Measurements from ENCODE around the gene PAMR1. TPM values are rescaled to one million over a fixed set of nuclear protein-coding genes. Genes with fewer than 3 reads are reported as not detected.

PAMR1 gene
- total and polyA plus RNA-seq, 10 of the 15 experiments (the other 5 are each of a cell fraction or from before 2014, with no cell fraction given): 0.04 TPM; not detected in 9

DNA sequence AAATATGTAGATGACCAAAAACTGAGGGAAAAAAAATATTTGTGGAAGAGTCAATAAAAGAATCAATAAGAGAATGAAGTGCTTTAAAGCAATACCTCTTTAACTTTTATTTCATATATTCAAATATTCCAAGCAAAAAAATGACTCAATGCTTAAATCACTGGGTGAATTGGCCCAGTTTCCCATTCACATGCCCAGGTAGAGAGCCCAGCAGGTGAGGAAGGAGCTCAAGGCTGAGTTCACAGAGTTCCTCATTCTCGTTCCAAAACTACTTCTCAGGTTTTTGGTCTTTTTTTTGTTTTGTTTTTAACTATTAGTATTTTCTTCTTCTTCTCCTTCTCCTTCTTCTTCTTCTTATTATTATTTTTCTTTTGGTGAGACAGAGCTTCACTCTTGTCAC lies 136.3 kb downstream of the PAMR1 start:
- ChIA-PET CTCF (interaction anchor here (1.2 to 7.3 kb wide), 9 partner anchors 23 to 803 kb away, joined by 3 to 172 read pairs (median 17); no protein-coding TSS in a partner anchor), POLR2A (interaction anchor here (1.3 kb wide), 1 partner anchor 10 kb away, joined by 3 read pairs; no protein-coding TSS in a partner anchor), RAD21 (ENCODE audit: unreplicated experiment) (interaction anchor here (0.5 to 7.6 kb wide), 13 partner anchors 12 to 469 kb away, joined by 3 to 100 read pairs (median 3); no protein-coding TSS in a partner anchor), SMC1A (ENCODE audit: uncharacterized antibody, unreplicated experiment) (interaction anchor here (0.9 to 7.6 kb wide), 23 partner anchors 8 to 467 kb away, joined by 3 to 110 read pairs (median 4); no protein-coding TSS in a partner anchor)
- DNase-seq (ENCODE audit: low read depth, low spot score) (no peak), FAIRE-seq (no peak), ATAC-seq (no peak)
- peaks cover 25% of the 10 kb centered on the region for H3K4me1 ChIP-seq (ENCODE audit: control insufficient read depth, insufficient read depth, low read length)
- no peak overlapping the region for H3K4me2 ChIP-seq (ENCODE audit: control insufficient read depth, insufficient read depth)
- H3K36me3 ChIP-seq (ENCODE audit: control insufficient read depth in 2 of 2, insufficient read depth in 2 of 2, low read length in 1 of 2): no peaks in the 10 kb centered on the region
- in situ Hi-C loops (cut with MboI): no loop called here
- no peak overlapping the region for H3K9ac ChIP-seq (ENCODE audit: control insufficient read depth, insufficient read depth, low read length)
- H3K9me3 ChIP-seq (replicated peaks; ENCODE audit: control insufficient read depth, insufficient read depth, low read length): no peaks in the 10 kb centered on the region; the same call in 2 of the 3 replicates
- no peaks in the 10 kb centered on the region for H3K79me2 ChIP-seq (ENCODE audit: control insufficient read depth, insufficient read depth, low read length)
- H3K27me3 ChIP-seq (replicated peaks in 1 of 2; ENCODE audit: control insufficient read depth in 2 of 2, insufficient read depth in 2 of 2, low read length in 1 of 2): no peaks in the 10 kb centered on the region; a peak in 1 of 4 replicates
- intact Hi-C loops (cut with micrococcal nuclease; ENCODE audit: unreplicated experiment): no loop called here
- H4K20me1 ChIP-seq (ENCODE audit: control insufficient read depth, insufficient read depth): no peaks in the 10 kb centered on the region
- H3K4me3 ChIP-seq: no peak overlapping the region
- H3K27ac ChIP-seq (ENCODE audit: control insufficient read depth, insufficient read depth): no peak overlapping the region
- WGBS (ENCODE audit: insufficient coverage, insufficient replicate concordance, low lambda C conversion rate, missing lambda C conversion rate): 91% methylated on average over 1 of the region's 1 CpG
- BruUV-seq (replicated peaks): no TSS peak
- TF ChIP-seq, protein P1, sequence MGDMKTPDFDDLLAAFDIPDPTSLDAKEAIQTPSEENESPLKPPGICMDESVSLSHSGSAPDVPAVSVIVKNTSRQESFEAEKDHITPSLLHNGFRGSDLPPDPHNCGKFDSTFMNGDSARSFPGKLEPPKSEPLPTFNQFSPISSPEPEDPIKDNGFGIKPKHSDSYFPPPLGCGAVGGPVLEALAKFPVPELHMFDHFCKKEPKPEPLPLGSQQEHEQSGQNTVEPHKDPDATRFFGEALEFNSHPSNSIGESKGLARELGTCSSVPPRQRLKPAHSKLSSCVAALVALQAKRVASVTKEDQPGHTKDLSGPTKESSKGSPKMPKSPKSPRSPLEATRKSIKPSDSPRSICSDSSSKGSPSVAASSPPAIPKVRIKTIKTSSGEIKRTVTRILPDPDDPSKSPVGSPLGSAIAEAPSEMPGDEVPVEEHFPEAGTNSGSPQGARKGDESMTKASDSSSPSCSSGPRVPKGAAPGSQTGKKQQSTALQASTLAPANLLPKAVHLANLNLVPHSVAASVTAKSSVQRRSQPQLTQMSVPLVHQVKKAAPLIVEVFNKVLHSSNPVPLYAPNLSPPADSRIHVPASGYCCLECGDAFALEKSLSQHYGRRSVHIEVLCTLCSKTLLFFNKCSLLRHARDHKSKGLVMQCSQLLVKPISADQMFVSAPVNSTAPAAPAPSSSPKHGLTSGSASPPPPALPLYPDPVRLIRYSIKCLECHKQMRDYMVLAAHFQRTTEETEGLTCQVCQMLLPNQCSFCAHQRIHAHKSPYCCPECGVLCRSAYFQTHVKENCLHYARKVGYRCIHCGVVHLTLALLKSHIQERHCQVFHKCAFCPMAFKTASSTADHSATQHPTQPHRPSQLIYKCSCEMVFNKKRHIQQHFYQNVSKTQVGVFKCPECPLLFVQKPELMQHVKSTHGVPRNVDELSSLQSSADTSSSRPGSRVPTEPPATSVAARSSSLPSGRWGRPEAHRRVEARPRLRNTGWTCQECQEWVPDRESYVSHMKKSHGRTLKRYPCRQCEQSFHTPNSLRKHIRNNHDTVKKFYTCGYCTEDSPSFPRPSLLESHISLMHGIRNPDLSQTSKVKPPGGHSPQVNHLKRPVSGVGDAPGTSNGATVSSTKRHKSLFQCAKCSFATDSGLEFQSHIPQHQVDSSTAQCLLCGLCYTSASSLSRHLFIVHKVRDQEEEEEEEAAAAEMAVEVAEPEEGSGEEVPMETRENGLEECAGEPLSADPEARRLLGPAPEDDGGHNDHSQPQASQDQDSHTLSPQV (IDR thresholded peaks at IDR 0.05): no peak
- TF ChIP-seq IKZF1 (conservative IDR thresholded peaks at IDR 0.05) (no peak), MTA3 (IDR thresholded peaks at IDR 0.05; ENCODE audit: borderline replicate concordance, low read length) (no peak), FOXK2 (IDR thresholded peaks at IDR 0.05) (no peak), ETV6 (conservative IDR thresholded peaks at IDR 0.05 in 1 of 2, IDR thresholded peaks at IDR 0.05 in 1 of 2; ENCODE audit: borderline replicate concordance in 1 of 2, low read depth in 1 of 2) (no peak), ATF2 (IDR thresholded peaks at IDR 0.05; ENCODE audit: low read length) (no peak), WRNIP1 (IDR thresholded peaks at IDR 0.05; ENCODE audit: borderline replicate concordance, low read depth, low read length) (no peak), MEF2B (IDR thresholded peaks at IDR 0.05; ENCODE audit: partially characterized antibody, poor library complexity, severe bottlenecking) (no peak)
- TF ChIP-seq, protein P2, sequence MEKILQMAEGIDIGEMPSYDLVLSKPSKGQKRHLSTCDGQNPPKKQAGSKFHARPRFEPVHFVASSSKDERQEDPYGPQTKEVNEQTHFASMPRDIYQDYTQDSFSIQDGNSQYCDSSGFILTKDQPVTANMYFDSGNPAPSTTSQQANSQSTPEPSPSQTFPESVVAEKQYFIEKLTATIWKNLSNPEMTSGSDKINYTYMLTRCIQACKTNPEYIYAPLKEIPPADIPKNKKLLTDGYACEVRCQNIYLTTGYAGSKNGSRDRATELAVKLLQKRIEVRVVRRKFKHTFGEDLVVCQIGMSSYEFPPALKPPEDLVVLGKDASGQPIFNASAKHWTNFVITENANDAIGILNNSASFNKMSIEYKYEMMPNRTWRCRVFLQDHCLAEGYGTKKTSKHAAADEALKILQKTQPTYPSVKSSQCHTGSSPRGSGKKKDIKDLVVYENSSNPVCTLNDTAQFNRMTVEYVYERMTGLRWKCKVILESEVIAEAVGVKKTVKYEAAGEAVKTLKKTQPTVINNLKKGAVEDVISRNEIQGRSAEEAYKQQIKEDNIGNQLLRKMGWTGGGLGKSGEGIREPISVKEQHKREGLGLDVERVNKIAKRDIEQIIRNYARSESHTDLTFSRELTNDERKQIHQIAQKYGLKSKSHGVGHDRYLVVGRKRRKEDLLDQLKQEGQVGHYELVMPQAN (conservative IDR thresholded peaks at IDR 0.05): no peak
- H2AFZ ChIP-seq (ENCODE audit: control insufficient read depth, low read depth, low read length): no peak overlapping the region
